H9 (cell line): ENCODE measurements around the gene PRSS27. TPM values are rescaled to one million over a fixed set of nuclear protein-coding genes. Genes with fewer than 3 reads are reported as not detected.
A peak's percentile ranks its signal among the peaks of the same experiment; 100 is the strongest.

Source experiments
- DNase-seq: peaks from one replicate; pipeline ENCODE4 v3.0.0-alpha.2; 2017
- H2AFZ ChIP-seq: one replicate; pipeline ENCODE4 v1.6.1; 2013; ENCODE audit warnings: mild to moderate bottlenecking, low read length, control low read depth, moderate library complexity
- H2AK5ac ChIP-seq: 2 replicates; pipeline ENCODE4 v1.6.1; 2013; ENCODE audit warnings: low read length, control low read depth, mixed read lengths; ENCODE audit not compliant: insufficient read length
- H2BK120ac ChIP-seq: one replicate; pipeline ENCODE4 v1.6.1; 2013; ENCODE audit warnings: low read depth, mild to moderate bottlenecking, low read length, control low read depth, inconsistent platforms; ENCODE audit not compliant: poor library complexity, severe bottlenecking
- H2BK12ac ChIP-seq: 2 replicates; pipeline ENCODE4 v1.6.1; 2013; ENCODE audit warnings: low read length, control low read depth, mixed read lengths, low read depth; ENCODE audit not compliant: insufficient read length
- H2BK15ac ChIP-seq: 2 replicates; pipeline ENCODE4 v1.6.1; 2013; ENCODE audit warnings: low read depth, low read length, control low read depth
- H2BK20ac ChIP-seq: one replicate; pipeline ENCODE4 v1.6.1; 2013; ENCODE audit warnings: low read depth, mild to moderate bottlenecking, low read length, control low read depth, inconsistent platforms; ENCODE audit not compliant: poor library complexity, severe bottlenecking
- H2BK5ac ChIP-seq: 2 replicates; pipeline ENCODE4 v1.6.1; 2013; ENCODE audit warnings: low read length, control low read depth, mixed read lengths; ENCODE audit not compliant: insufficient read length
- H3K14ac ChIP-seq: 2 replicates; pipeline ENCODE4 v1.6.1; 2013; ENCODE audit warnings: low read length, control low read depth; ENCODE audit not compliant: insufficient read depth
- H3K18ac ChIP-seq: 2 replicates; pipeline ENCODE4 v1.6.1; 2013; ENCODE audit warnings: low read depth, mild to moderate bottlenecking, mixed read lengths, low read length, control low read depth; ENCODE audit not compliant: insufficient read length
- H3K23ac ChIP-seq: 2 replicates; pipeline ENCODE4 v1.6.1; 2013; ENCODE audit warnings: low read length, control low read depth, mixed read lengths, low read depth; ENCODE audit not compliant: insufficient read length
- H3K23me2 ChIP-seq: 2 replicates; pipeline ENCODE4 v1.6.1; 2013; ENCODE audit warnings: low read depth, mild to moderate bottlenecking, mixed read lengths, low read length, control low read depth; ENCODE audit not compliant: insufficient read length, poor library complexity, severe bottlenecking
- H3K27ac ChIP-seq: 2 replicates; pipeline ENCODE4 v1.5.1; 2013; ENCODE audit warnings: low read length, control low read depth, mixed read lengths, low read depth; ENCODE audit not compliant: insufficient read length
- H3K27me3 ChIP-seq: 2 replicates; pipeline ENCODE4 v1.6.1; 2013; ENCODE audit warnings: low read length, control low read depth, inconsistent platforms; ENCODE audit not compliant: insufficient read depth
- H3K4ac ChIP-seq: 2 replicates; pipeline ENCODE4 v1.6.1; 2013; ENCODE audit warnings: low read depth, mild to moderate bottlenecking, control low read depth, inconsistent platforms, low read length, moderate library complexity
- H3K4me1 ChIP-seq: 2 replicates; pipeline ENCODE4 v1.6.1; 2013; ENCODE audit warnings: low read length, control low read depth, inconsistent platforms; ENCODE audit not compliant: insufficient read depth
- H3K4me2 ChIP-seq: 2 replicates; pipeline ENCODE4 v1.6.1; 2013; ENCODE audit warnings: low read length, control low read depth, mixed read lengths; ENCODE audit not compliant: insufficient read length, insufficient read depth
- H3K56ac ChIP-seq: 2 replicates; pipeline ENCODE4 v1.6.1; 2013; ENCODE audit warnings: low read depth, mild to moderate bottlenecking, mixed read lengths, low read length, control low read depth; ENCODE audit not compliant: insufficient read length
- H3K79me1 ChIP-seq: 2 replicates; pipeline ENCODE4 v1.6.1; 2013; ENCODE audit warnings: low read depth, mild to moderate bottlenecking, moderate library complexity, low read length, control low read depth, inconsistent platforms; ENCODE audit not compliant: insufficient read depth, poor library complexity, severe bottlenecking
- H3K79me2 ChIP-seq: 2 replicates; pipeline ENCODE4 v1.6.1; 2013; ENCODE audit warnings: low read length, control low read depth, inconsistent platforms; ENCODE audit not compliant: insufficient read depth
- H3K9ac ChIP-seq: 2 replicates; pipeline ENCODE4 v1.6.1; 2013; ENCODE audit warnings: low read length, control low read depth, mixed read lengths; ENCODE audit not compliant: insufficient read length; ENCODE audit errors: extremely low read depth
- H3K9me3 ChIP-seq: one replicate; pipeline ENCODE4 v1.6.1; 2013; ENCODE audit warnings: low read depth, low read length, inconsistent platforms; ENCODE audit not compliant: control insufficient read depth
- H3T11ph ChIP-seq: one replicate; pipeline ENCODE4 v1.6.1; 2013; ENCODE audit warnings: mild to moderate bottlenecking, low read length, control low read depth, inconsistent platforms
- H4K20me1 ChIP-seq: one replicate; pipeline ENCODE4 v1.6.1; 2013; ENCODE audit not compliant: control insufficient read depth, insufficient read length, insufficient read depth
- H4K5ac ChIP-seq: 2 replicates; pipeline ENCODE4 v1.6.1; 2013; ENCODE audit warnings: low read depth, mild to moderate bottlenecking, mixed read lengths, low read length, control low read depth; ENCODE audit not compliant: insufficient read length
- H4K8ac ChIP-seq: replicated peaks from 2 replicates; pipeline ENCODE4 v1.6.1; 2013; ENCODE audit warnings: low read length, control low read depth, mixed read lengths, low read depth; ENCODE audit not compliant: insufficient read length
- H4K91ac ChIP-seq: 2 replicates; pipeline ENCODE4 v1.6.1; 2013; ENCODE audit warnings: low read depth, mild to moderate bottlenecking, moderate library complexity, mixed read lengths, low read length, control low read depth; ENCODE audit not compliant: insufficient read length
- H3K27ac Mint-ChIP-seq, 3 experiments: 2 replicates in 2 of 3; 3 replicates in 1 of 3; pipeline ENCODE4 v1.8.0; 2020 to 2021; ENCODE audit warnings: mixed read lengths in 3 of 3, mild to moderate bottlenecking in 1 of 3, moderate library complexity in 1 of 3
- H3K27me3 Mint-ChIP-seq: 2 replicates; pipeline ENCODE4 v1.8.0; 2021; ENCODE audit warnings: low read depth, mild to moderate bottlenecking, moderate library complexity, mixed read lengths
- H3K36me3 Mint-ChIP-seq, 3 experiments: 2 replicates in 2 of 3; 3 replicates in 1 of 3; pipeline ENCODE4 v1.8.0; 2020 to 2021; ENCODE audit warnings: low read depth in 3 of 3, mixed read lengths in 3 of 3; ENCODE audit not compliant: insufficient read depth in 1 of 3
- H3K4me1 Mint-ChIP-seq, 2 experiments: 2 replicates each; pipeline ENCODE4 v1.8.0; 2020; ENCODE audit warnings: mixed read lengths in 2 of 2
- H3K4me3 Mint-ChIP-seq, 2 experiments: 2 replicates in 1 of 2; 3 replicates in 1 of 2; pipeline ENCODE4 v1.8.0; 2020 to 2021; ENCODE audit warnings: mild to moderate bottlenecking in 2 of 2, mixed read lengths in 2 of 2, moderate library complexity in 1 of 2
- H3K9me3 Mint-ChIP-seq, 2 experiments: 2 replicates in 1 of 2; 3 replicates in 1 of 2; pipeline ENCODE4 v1.8.0; 2020; ENCODE audit warnings: mild to moderate bottlenecking in 2 of 2, mixed read lengths in 2 of 2, moderate library complexity in 1 of 2
- WGBS: extraction: QIAGEN DNeasy Blood & Tissue Kit; methylation state at CpG from one replicate; pipeline ENCODE4 v1.1.7; 2013; ENCODE audit warnings: missing lambda C conversion rate, low lambda C conversion rate, mixed read lengths; ENCODE audit not compliant: insufficient read length; ENCODE audit errors: extremely low coverage; 5-methylcytosine and 5-hydroxymethylcytosine counted together
- total RNA-seq: library from RNA; stranded (reverse); gene quantifications from 2 replicates; pipeline ENCODE4 v1.2.1, GENCODE V29; 2021
- TF ChIP-seq, protein P1 (sequence below): fragments of 200-600 bp; sonication (generic); conservative IDR thresholded peaks from 3 replicates; pipeline ENCODE4 v1.8.0; 2021; ENCODE audit warnings: antibody characterized with exemption, mild to moderate bottlenecking

The PRSS27 gene
- total RNA-seq, 1 experiment from 2014 or later = 5.0 TPM

- TF ChIP-seq, protein P1, sequence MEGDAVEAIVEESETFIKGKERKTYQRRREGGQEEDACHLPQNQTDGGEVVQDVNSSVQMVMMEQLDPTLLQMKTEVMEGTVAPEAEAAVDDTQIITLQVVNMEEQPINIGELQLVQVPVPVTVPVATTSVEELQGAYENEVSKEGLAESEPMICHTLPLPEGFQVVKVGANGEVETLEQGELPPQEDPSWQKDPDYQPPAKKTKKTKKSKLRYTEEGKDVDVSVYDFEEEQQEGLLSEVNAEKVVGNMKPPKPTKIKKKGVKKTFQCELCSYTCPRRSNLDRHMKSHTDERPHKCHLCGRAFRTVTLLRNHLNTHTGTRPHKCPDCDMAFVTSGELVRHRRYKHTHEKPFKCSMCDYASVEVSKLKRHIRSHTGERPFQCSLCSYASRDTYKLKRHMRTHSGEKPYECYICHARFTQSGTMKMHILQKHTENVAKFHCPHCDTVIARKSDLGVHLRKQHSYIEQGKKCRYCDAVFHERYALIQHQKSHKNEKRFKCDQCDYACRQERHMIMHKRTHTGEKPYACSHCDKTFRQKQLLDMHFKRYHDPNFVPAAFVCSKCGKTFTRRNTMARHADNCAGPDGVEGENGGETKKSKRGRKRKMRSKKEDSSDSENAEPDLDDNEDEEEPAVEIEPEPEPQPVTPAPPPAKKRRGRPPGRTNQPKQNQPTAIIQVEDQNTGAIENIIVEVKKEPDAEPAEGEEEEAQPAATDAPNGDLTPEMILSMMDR = no peak
- peaks cover 75 to 98% (median 95%) of the 10 kb centered on the region in 3 experiments for H3K36me3 Mint-ChIP-seq
Observed at GRCh38 chr16:2769100-2769529, 49.1 kb upstream of the PRSS27 start.

More at GRCh38 chr16:2769100-2769529, 49.1 kb upstream of the PRSS27 start:
- H2AFZ ChIP-seq = no peak overlapping the region
- no CpG with 5 or more reads among the region's 11 CpGs for WGBS
- H3K4me1 ChIP-seq = no peaks in the 10 kb centered on the region
- H3K27me3 Mint-ChIP-seq = peaks cover 4% of the 10 kb centered on the region
- H3K18ac ChIP-seq = no peak overlapping the region
- no peaks in the 10 kb centered on the region for H3K9me3 ChIP-seq
- peaks cover 5 to 15% of the 10 kb centered on the region in 2 experiments for H3K9me3 Mint-ChIP-seq
- no peak overlapping the region for H3K9ac ChIP-seq
- H2BK120ac ChIP-seq = no peak overlapping the region
- no peak overlapping the region for H2BK15ac ChIP-seq
- peaks cover 16% of the 10 kb centered on the region for H3K79me1 ChIP-seq
- no peaks in the 10 kb centered on the region for H4K20me1 ChIP-seq
- H3T11ph ChIP-seq = no peak overlapping the region
- no peak overlapping the region for H3K23ac ChIP-seq
- DNase-seq = no peak
- H3K79me2 ChIP-seq = peaks cover 2% of the 10 kb centered on the region; the same call in 1 of the 2 replicates
- H3K56ac ChIP-seq = no peak overlapping the region
- no peak overlapping the region for H4K5ac ChIP-seq
- no peak overlapping the region for H4K8ac ChIP-seq
- H3K14ac ChIP-seq = no peak overlapping the region
- H2BK5ac ChIP-seq = no peak overlapping the region
- no peaks in the 10 kb centered on the region for H3K23me2 ChIP-seq
- H2BK20ac ChIP-seq = no peak overlapping the region
- H2BK12ac ChIP-seq = no peak overlapping the region
- H3K27ac ChIP-seq = no peak overlapping the region
- no peak overlapping the region for H3K4me2 ChIP-seq
- peak overlapping the region; percentile 65 to 92 (median 90); a peak in 5 of 7 replicates for H3K27ac Mint-ChIP-seq
- no peak overlapping the region for H4K91ac ChIP-seq
- peaks cover 10 to 33% of the 10 kb centered on the region in 2 experiments; a peak in 3 of 4 replicates for H3K4me1 Mint-ChIP-seq
- H3K4ac ChIP-seq = no peak overlapping the region
- H2AK5ac ChIP-seq = no peak overlapping the region
- H3K4me3 Mint-ChIP-seq = no peak overlapping the region
- no peaks in the 10 kb centered on the region for H3K27me3 ChIP-seq
